Activated CD4-positive, alpha-beta T cell treated with anti-CD3 and anti-CD28 coated beads, Interleukin-2, amount 50 U/mL, for 1 hour (primary cell): ENCODE results near the gene NCOA7.
A peak's percentile ranks its signal among the peaks of the same experiment; 100 is the strongest.
"Not testable (repeated sequence)": the region's sequence is repeated elsewhere in the genome, so short reads cannot be mapped to it uniquely, and the experiment has no call there.

Experiments used
- DNase-seq: peaks from one replicate; pipeline ENCODE4 v3.0.0-alpha.2; 2020

Gene NCOA7

GRCh38 chr6:125759184-125759902, 31.4 kb upstream of the NCOA7 start:
- DNase-seq = no peak

DNA sequence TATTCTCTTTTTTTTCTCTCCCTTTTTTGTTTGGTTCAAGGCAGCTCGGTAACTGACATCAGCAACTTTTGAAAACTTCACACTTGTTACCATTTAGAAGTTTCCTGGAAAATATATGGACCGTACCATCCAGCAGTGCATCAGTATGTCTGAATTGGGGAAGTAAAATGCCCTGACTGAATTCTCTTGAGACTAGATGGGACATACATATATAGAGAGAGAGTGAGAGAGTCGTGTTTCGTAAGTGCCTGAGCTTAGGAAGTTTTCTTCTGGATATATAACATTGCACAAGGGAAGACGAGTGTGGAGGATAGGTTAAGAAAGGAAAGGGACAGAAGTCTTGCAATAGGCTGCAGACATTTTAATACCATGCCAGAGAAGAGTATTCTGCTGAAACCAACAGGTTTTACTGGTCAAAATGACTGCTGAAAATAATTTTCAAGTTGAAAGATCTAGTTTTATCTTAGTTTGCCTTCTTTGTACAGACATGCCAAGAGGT, 30.8 kb upstream of the NCOA7 start:
- no peak for DNase-seq

- no peak for DNase-seq
Observed at GRCh38 chr6:125764121-125764671, 26.6 kb upstream of the NCOA7 start.

DNA sequence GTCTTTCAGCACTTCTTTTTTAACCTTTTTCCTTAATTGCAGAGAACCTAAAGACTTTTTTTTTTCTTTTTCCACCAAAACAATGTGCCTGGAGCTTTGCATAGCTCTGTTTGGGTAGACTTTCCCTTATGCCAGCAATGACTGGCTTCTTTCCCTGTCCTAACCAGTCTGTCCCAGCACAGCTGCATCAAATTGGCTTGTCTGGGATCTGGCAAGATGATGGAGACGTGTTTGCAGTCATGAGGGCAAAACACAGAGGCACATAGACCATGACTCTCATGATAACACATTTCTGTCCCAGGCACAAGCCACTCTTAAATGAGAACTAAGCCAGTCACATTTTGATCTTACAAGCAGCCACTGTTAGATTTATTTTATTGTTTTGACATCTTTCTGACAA, 24.8 kb upstream of the NCOA7 start:
- DNase-seq = no peak

- no peak for DNase-seq
Observed at GRCh38 chr6:125766641-125767040, 24.1 kb upstream of the NCOA7 start.

DNA sequence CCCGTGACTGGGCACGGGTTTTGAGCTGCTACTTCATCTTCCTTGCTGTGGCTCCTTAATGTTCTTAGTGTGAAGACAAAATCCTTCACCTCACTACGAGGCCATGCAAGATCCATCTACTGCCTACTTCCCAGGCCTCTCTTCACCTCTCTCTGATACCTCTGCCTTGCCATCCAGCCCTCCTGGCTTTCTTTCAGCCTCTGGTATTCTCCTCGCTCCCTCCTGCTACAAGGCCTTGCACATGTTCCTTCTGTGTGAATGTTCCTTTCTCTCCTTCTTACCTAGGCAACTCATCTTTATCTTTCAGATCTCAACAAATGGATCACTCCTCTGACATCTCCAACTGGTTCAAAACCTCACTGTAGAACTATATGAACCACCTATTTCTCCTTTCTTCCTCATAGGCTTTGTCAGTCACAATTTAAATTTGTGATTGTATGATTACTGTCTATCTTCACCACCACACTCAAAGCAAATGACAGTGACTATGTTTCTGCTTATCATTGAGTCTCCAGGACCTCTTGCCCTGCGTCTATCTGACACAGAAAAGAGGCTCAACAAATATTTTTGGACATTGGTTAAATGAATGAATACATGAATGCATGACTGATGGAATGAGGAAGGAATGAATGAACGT, 21.5 kb upstream of the NCOA7 start:
- no peak for DNase-seq

DNA sequence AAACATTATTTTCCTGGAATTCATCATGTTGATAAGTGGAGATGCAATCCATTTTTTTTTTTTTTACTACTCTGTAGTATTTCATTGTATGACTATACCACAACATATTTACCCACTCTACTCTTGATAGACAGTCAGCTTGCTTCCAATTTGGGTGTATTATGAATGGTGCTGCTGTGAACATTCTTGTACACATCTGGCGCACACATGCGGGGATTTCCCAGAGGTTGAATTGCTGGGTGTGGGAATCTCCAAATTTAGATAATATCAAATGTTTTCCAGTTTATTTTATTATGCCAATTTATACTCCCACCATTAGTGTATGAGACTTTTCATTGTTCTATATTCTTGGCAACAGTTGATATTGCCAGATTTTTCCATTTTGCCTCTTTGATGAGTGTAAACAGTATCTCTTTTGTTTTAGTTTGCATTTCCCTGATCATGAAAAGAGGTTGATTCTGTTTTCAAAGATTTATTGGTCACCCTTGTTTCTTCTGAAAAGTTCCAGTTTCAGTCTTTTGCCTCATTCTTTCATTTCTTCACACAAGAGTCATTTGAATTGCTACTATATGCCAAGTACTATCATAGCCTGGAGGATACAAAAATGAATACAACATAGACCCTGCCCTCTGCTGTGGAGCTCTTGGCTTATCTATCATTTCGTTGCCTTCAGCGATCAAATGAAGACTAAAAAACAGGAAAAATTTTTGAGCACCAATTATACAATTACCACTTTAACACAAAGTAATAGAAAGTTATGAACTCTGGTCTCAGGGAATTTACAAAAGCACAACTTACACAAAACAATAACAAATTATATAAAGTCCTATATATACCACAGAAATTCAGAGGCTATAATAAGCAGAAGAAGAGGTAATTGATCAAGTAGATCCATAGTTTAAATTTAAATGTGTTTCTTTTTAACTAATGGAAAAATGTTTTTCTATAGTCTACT, 17.1 kb upstream of the NCOA7 start:
- DNase-seq = no peak

DNA sequence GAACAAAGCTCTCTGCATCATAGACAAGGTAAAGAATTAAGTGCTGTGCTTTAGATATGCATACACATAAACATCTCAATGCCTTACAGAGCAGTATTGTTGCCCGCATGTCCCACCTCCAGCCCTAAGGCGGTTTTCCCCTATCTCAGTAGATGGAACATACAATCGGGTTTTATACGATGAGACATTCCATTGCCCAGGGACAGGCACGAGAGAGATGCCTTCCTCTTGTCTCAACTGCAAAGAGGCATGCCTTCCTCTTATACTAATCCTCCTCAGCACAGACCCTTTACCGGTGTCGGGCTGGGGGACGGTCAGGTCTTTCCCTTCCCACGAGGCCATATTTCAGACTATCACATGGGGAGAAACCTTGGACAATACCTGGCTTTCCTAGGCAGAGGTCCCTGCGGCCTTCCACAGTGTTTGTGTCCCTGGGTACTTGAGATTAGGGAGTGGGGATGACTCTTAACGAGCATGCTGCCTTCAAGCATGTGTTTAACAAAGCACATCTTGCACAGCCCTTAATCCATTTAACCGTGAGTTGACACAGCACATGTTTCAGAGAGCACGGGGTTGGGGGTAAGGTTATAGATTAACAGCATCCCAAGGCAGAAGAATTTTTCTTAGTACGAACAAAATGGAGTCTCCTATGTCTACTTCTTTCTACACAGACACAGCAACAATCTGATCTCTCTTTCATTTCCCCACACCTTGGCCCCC, 14.5 kb upstream of the NCOA7 start:
- DNase-seq = not testable (repeated sequence)

DNA sequence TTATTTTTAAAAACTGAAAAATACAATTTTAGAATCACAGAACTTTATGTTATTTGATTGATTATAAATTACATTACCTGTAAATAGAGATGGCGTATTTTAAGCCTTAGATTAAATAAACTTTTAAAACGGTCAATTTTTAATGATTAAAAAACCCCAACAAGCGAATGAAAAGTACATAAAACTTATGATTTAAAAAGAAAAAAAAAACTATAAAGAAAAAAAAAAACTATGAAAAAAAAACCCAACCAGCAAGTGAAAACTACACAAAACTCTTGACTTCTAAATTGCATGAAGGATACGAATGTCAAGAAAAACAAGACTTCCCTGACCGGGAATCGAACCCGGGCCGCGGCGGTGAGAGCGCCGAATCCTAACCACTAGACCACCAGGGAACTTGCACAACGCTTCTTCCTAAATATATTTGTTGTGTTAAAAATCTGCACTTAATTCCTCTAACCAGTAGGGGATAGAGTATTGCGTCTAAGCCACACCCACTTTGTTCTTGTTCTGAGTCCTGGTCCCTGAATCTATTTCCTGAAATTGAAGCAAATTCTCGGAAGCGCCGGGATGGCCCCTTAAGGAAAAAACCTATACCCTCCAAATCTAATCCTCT, 10.7 kb upstream of the NCOA7 start:
- peak; percentile 84 for DNase-seq

GRCh38 chr6:125780540-125781313, 10.0 kb upstream of the NCOA7 start:
- peak; percentile 48 for DNase-seq

- peak; percentile 54 for DNase-seq
Observed at GRCh38 chr6:125781314-125781868, 9.4 kb upstream of the NCOA7 start.

DNA sequence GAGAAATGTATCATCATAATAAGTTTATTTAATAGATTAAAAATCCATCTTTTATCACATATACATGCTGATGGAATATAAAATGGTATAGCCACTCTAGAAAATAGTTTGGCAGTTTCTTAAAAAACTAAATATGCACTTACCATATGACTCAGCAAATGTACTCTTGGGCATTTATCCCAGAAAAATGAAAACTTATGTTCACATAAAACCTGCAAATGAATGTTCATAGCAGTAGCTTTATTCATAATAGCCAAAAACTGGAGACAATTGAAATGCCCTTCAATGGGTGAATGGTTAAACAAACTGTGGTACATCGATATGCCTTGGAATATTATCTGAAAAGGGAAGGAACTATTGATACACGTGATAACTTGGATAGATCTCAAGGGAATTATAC, 6.4 kb upstream of the NCOA7 start:
- DNase-seq = no peak

DNA sequence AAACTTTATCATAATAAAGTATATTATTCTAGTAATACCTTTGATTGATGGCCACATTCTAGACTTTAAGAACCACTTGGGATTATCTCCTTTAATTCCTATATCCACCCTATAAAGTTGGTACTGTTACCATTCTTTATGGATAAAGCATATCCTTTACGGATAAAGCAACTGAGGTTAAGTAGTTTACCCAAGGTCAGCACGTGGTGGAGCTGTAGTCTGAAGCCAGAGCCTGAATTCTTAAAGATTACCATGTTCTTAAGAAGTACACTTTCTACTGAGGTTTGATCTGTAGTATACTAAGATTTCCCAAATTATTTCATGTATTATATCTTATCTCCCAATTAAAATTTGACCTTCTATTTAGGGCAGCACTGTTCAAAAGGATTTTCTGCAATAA, 3.0 kb upstream of the NCOA7 start:
- no peak for DNase-seq

- no peak for DNase-seq
Observed at GRCh38 chr6:125789167-125789566, 1.6 kb upstream of the NCOA7 start.

GRCh38 chr6:125789576-125790357, 993 bp upstream of the NCOA7 start:
- peak; percentile 37 for DNase-seq

- DNase-seq = peak; percentile 41
Observed at GRCh38 chr6:125791151-125791819, 525 bp downstream of the NCOA7 start.

- no peak for DNase-seq
Observed at GRCh38 chr6:125791820-125792165, 1.0 kb downstream of the NCOA7 start.

- no peak for DNase-seq
Observed at GRCh38 chr6:125792172-125792571, 1.4 kb downstream of the NCOA7 start.

- DNase-seq = no peak
Observed at GRCh38 chr6:125792680-125793079, 1.9 kb downstream of the NCOA7 start.
